ENCODE results near the gene GSTP1. TPM values are rescaled to one million over a fixed set of nuclear protein-coding genes. Genes with fewer than 3 reads are reported as not detected.

GSTP1 gene
- total RNA-seq, 2 experiments from 2014 or later: 195 to 198 TPM

DNA sequence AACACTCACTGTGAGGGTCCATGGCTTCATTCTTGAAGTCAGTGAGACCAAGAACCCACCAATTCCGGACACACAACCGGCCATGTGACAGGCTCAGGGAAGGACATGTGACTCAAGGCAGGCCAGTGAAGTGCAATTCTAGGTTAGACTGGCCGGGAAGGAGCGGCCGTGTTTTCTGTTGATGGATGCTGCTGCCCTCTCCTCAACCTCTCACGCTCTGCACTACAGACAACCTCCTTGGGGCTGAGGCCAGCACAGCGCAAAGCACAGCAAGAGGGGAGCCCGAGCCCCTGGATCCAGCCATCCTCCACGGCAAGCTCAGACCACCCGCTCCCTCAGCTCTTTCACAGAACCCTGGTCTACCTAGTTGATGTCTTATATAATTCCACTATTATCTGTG, 43.4 kb downstream of the GSTP1 start:
- POLR2A ChIA-PET: interaction anchor here (1.5 to 2.4 kb wide), 2 partner anchors 10 to 13 kb away, joined by 5 to 12 read pairs; no protein-coding TSS in a partner anchor
- no peak overlapping the region for H3K27ac Mint-ChIP-seq
- peaks cover 25% of the 10 kb centered on the region for H3K4me1 Mint-ChIP-seq
- no peak for DNase-seq
- no peaks in the 10 kb centered on the region for H3K9me3 Mint-ChIP-seq
- H3K27me3 Mint-ChIP-seq: no peaks in the 10 kb centered on the region
- CTCF ChIA-PET: interaction anchor here (1.4 to 1.6 kb wide), 3 partner anchors 9 to 21 kb away, joined by 3 to 7 read pairs (median 6); no protein-coding TSS in a partner anchor
- H3K36me3 Mint-ChIP-seq (ENCODE audit: low read depth): no peaks in the 10 kb centered on the region
- no peak overlapping the region for H3K4me3 Mint-ChIP-seq

DNA sequence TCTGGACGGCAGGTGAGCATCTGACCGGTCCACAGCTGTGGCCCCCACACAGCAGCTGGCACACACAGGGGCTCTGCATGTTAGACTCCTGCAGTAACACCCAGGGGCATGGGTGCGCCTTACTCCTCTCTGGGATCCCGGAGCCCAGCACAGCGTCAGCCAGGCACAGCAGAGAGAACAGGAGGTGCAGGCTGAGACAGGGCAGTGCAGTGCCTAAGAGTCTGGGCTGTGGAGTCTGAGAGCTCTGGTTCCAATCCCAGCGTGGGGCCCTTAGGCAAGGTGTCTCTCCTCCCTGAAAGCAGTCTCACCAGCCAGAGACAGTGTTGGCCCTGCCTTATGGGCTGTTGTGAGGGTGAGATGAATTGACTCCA, 43.8 kb downstream of the GSTP1 start:
- no peak overlapping the region for H3K27ac Mint-ChIP-seq
- no peak for DNase-seq
- CTCF ChIA-PET: interaction anchor here (1.4 to 1.6 kb wide), 2 partner anchors 9 to 13 kb away, joined by 6 to 7 read pairs; no protein-coding TSS in a partner anchor
- H3K9me3 Mint-ChIP-seq: no peaks in the 10 kb centered on the region
- no peaks in the 10 kb centered on the region for H3K27me3 Mint-ChIP-seq
- H3K4me1 Mint-ChIP-seq: peaks cover 26% of the 10 kb centered on the region
- no peak overlapping the region for H3K4me3 Mint-ChIP-seq
- POLR2A ChIA-PET: interaction anchor here (2.4 kb wide), 1 partner anchor 14 kb away, joined by 12 read pairs; no protein-coding TSS in a partner anchor
- no peaks in the 10 kb centered on the region for H3K36me3 Mint-ChIP-seq (ENCODE audit: low read depth)

DNA sequence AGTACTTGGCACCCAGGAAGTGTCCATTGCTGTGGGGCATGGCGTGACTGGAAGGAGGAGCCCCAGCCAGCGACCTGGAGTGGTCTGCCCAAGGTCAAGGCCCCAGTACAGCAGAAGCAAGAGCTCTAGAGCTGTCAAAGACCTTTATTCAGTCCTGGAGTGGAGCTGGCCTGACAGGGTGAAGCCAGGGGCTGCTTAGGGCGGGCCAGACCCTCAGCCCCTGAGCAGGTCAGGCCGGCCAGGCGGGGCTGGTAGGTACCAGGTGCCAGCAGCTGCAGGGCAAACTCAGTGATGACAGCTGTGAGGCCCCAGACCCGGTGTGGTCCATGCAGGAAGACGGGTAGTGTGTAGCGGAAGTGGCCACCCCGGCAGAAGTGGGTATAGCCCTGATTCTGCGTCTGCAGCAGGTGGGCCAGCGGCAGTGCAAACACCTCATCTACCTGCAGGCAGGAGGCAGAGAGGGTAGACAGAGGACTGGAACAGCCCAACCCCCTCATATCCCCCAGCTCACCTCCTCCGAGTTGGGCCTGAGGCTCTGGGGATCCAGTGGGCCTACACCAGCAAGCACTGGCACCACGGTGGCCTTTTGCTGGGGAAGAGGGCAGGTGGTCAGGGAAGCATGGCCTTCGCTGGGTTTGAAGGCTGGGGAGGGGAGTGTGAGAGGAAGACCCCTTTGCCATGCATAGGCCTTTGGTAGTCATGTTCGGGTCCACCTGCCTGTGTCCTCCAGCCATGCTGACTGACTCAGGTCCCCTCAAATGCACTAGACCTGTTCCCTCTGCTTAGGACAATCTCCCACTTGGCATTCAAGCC, 44.4 kb downstream of the GSTP1 start:
- H3K36me3 Mint-ChIP-seq (ENCODE audit: low read depth): no peaks in the 10 kb centered on the region
- peak overlapping the region; percentile 35 for H3K27ac Mint-ChIP-seq
- DNase-seq: no peak
- no peaks in the 10 kb centered on the region for H3K9me3 Mint-ChIP-seq
- ChIA-PET CTCF (interaction anchor here (0.8 to 4.3 kb wide), 8 partner anchors 8 to 178 kb away, joined by 3 to 57 read pairs (median 10); no protein-coding TSS in a partner anchor), POLR2A (interaction anchor here (1.1 to 5.6 kb wide), 4 partner anchors 15 to 20 kb away, joined by 3 to 38 read pairs (median 14); no protein-coding TSS in a partner anchor)
- no peak overlapping the region for H3K4me3 Mint-ChIP-seq
- H3K27me3 Mint-ChIP-seq: no peaks in the 10 kb centered on the region
- H3K4me1 Mint-ChIP-seq: peaks cover 26% of the 10 kb centered on the region

DNA sequence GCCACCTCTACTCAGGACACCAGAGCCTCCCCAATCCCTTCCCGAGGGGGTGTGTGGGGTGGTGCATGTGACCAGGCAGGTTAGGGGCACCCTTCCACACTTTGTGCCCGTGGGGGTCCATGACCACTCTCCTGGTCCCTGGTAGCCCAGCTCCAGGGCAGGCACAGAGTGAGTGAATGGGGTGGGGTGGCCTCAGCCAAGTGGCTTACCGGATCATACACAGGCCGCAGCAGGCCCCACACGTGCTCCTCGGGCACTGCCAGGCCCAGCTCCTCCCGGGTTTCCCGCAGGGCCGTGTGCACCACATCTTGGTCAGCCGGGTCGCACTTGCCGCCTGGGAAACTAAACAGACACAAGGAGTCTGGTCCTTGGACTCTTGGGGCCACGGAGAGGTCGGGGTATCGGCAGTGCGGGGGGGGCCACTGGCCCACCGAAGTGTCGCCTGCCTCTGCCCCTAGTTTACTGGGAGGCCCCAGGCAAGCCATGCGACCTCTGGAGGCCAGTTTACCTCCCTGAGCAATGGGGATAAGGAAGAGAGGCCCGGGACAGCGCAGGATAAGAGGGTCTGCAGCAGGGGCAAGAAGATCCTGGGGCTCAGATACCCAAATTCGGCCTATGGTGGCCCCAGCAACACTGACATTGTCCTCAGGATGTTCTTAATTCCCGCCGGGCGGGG, 45.2 kb downstream of the GSTP1 start:
- H3K36me3 Mint-ChIP-seq (ENCODE audit: low read depth): no peaks in the 10 kb centered on the region
- H3K27me3 Mint-ChIP-seq: no peaks in the 10 kb centered on the region
- H3K4me3 Mint-ChIP-seq: peak overlapping the region; percentile 82
- ChIA-PET POLR2A (interaction anchor here (0.7 to 5.6 kb wide), 9 partner anchors 11 to 275 kb away, joined by 3 to 38 read pairs (median 5); partner anchors contain the start of genes ACY3 and POLD4), CTCF (interaction anchor here (0.7 to 4.3 kb wide), 19 partner anchors 9 to 389 kb away, joined by 3 to 57 read pairs (median 6); partner anchors contain the start of genes ACY3 and PPP1CA)
- H3K27ac Mint-ChIP-seq: peak overlapping the region; percentile 68
- DNase-seq: no peak
- peaks cover 26% of the 10 kb centered on the region for H3K4me1 Mint-ChIP-seq
- no peaks in the 10 kb centered on the region for H3K9me3 Mint-ChIP-seq

DNA sequence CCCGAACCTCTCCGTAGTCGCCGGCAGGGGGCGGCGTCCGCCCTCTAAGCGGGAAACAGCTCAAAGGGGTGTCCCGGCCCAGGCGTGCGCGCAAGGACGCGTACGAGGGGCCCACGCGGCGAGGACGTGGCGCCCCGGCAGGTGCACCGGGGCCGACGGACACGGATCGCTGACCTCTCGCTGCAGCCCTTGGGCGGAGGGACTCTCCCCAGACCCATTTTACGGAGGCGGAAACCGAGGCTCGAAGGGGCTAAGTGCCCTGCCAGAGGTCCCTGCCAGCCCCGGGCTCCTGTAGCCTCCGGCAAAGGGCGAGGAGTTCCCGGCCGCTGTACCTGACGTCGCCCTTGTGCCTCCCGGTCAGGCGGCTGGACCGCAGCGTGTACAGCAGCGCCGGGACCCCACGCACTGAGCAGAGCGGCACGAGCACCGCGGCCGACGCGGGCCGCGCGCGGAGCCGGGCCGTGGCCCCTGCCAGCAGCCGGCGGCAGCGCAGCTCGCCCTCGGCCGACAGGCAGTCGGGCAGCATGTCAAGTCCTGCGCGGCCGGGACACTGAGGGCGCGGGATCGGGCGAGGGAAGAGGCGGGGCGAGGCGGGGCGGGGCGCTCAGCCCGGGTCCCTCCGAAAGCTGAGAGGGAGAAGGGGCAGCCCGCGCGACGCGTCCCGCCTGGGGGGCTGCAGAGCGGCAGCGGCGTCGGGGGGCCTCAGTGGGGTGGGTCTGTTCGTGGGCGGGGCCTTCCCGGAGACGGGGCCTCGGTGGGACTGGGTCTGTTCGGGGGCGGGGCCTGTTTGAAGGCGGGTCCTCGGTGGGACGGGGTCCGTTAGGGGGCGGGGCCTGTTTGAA, 46.0 kb downstream of the GSTP1 start, which contains the start of gene NUDT8:
TSS of gene NUDT8 (minus strand) at position 552 of the 842 bp plus-strand sequence. CDS start at position 526, 26 bp downstream.
- no peaks in the 10 kb centered on the region for H3K36me3 Mint-ChIP-seq (ENCODE audit: low read depth)
- ChIA-PET CTCF (interaction anchor here (0.7 to 4.3 kb wide), 22 partner anchors 9 to 390 kb away, joined by 3 to 57 read pairs (median 6); partner anchors contain the start of genes ACY3 and PPP1CA), POLR2A (interaction anchor here (0.7 to 5.6 kb wide), 14 partner anchors 9 to 390 kb away, joined by 3 to 38 read pairs (median 3); partner anchors contain the start of genes ACY3, POLD4 and PPP1CA)
- peaks cover 26% of the 10 kb centered on the region for H3K4me1 Mint-ChIP-seq
- H3K27me3 Mint-ChIP-seq: no peaks in the 10 kb centered on the region
- H3K27ac Mint-ChIP-seq: peak within 1 kb of the TSS; percentile 93
- H3K9me3 Mint-ChIP-seq: no peaks in the 10 kb centered on the region
- H3K4me3 Mint-ChIP-seq: peak within 1 kb of the TSS; percentile 82
- peak; percentile 90 for DNase-seq

DNA sequence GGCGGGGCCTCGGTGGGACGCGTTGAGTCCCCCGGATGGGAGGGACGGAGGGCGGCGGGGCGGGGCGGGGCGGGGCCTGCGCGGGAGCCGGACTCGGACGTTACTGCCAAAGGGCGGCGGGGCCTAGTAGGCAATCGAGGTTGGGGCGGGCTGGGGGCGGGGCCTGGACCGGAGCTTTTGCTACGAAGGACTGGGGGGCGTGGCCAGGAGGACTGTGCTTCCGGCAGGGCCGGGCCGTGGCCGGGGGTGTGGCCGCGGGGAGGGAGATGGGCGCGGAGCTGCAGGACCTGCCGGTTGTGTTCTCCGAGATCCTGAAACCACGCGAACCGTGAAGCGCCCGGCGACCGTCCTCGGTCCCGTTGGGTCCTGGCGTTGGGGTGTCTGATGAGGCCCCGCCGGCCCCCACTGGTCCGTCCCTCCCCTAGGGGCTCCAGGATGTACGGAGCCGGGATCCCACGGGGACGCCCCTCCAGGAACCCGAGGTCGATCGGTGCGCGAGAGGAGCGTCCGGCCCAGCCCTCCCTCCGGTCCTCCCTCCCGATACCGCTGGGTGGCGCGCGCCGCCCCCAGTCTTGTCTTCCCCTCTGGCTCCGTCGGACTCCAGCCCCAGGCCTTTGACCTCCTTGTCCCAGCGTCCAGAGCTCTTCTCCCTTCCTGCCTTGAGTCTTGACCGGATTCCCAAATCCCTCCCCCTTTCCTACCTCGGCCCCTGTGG, 46.8 kb downstream of the GSTP1 start:
- CTCF ChIA-PET: interaction anchor here (0.7 to 4.3 kb wide), 17 partner anchors 10 to 390 kb away, joined by 3 to 57 read pairs (median 6); partner anchors contain the start of genes ACY3 and PPP1CA
- H3K36me3 Mint-ChIP-seq (ENCODE audit: low read depth): no peaks in the 10 kb centered on the region
- POLR2A ChIA-PET: interaction anchor here (0.7 to 5.6 kb wide), 11 partner anchors 9 to 391 kb away, joined by 3 to 38 read pairs (median 3); partner anchors contain the start of genes ACY3 and PPP1CA

DNA sequence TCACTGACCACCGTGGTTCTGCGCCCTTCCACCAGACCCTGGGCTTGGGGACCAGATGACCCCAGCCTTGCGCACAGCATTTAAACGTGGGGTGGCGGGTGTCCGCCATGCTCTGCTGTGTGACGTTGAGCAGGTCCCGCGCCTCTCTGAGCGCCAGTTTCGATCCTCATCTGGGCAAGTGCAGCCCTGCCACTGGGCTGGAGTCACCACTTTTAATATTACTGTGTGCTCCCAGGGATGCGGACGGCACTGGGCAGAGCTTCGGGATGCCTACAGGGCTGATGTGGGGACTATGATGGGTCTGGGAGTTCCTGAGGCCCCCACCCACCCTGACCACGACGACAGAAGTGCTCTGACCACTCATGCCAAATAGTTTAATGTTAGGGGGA, 47.3 kb downstream of the GSTP1 start:
- H3K4me1 Mint-ChIP-seq: peaks cover 23% of the 10 kb centered on the region

More for the DNA sequence above, 46.8 kb downstream of the GSTP1 start:
- Mint-ChIP-seq H3K9me3 (no peaks in the 10 kb centered on the region), H3K27me3 (no peaks in the 10 kb centered on the region), H3K4me1 (peaks cover 23% of the 10 kb centered on the region), H3K27ac (peak overlapping the region; percentile 93), H3K4me3 (peak overlapping the region; percentile 82)
- peak; percentile 98 for DNase-seq

DNA sequence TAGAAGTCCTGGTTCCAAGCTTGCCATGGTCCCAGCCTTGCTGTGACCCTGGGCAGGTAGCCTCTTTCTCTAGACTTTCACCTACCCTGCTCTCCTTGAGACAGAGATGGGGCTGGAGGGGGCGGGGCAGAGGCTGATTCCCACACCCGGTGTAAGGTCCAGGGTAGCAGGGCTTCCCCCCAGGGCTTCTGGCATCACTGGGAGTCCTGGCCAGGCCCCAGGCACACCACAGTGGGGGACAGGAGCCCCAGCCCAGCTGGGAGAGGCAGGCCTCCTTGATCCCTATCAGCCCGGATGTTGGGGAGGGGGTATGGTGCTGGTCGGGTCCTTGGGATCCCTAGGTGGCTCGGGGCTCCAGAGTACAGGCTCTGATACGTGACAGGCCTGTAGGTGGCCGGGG, 47.8 kb downstream of the GSTP1 start:
- Mint-ChIP-seq H3K9me3 (no peaks in the 10 kb centered on the region), H3K4me1 (peaks cover 23% of the 10 kb centered on the region), H3K27ac (peak overlapping the region; percentile 77), H3K36me3 (ENCODE audit: low read depth) (no peaks in the 10 kb centered on the region), H3K27me3 (no peaks in the 10 kb centered on the region), H3K4me3 (peak overlapping the region; percentile 76)
- ChIA-PET CTCF (interaction anchor here (1.8 to 4.3 kb wide), 3 partner anchors 16 to 28 kb away, joined by 6 to 57 read pairs (median 25); no protein-coding TSS in a partner anchor), POLR2A (interaction anchor here (3.2 to 5.6 kb wide), 2 partner anchors 15 to 18 kb away, joined by 17 to 38 read pairs; no protein-coding TSS in a partner anchor)
- DNase-seq: no peak

More for the DNA sequence above, 47.3 kb downstream of the GSTP1 start:
- ChIA-PET POLR2A (interaction anchor here (1.0 to 5.6 kb wide), 7 partner anchors 16 to 229 kb away, joined by 3 to 38 read pairs (median 5); partner anchors contain the start of genes ACY3 and PPP1CA), CTCF (interaction anchor here (1.4 to 4.3 kb wide), 7 partner anchors 13 to 391 kb away, joined by 4 to 57 read pairs (median 11); no protein-coding TSS in a partner anchor)
- peak overlapping the region; percentile 77 for H3K27ac Mint-ChIP-seq
- peak overlapping the region; percentile 76 for H3K4me3 Mint-ChIP-seq
- no peaks in the 10 kb centered on the region for H3K9me3 Mint-ChIP-seq
- no peaks in the 10 kb centered on the region for H3K36me3 Mint-ChIP-seq (ENCODE audit: low read depth)
- no peak for DNase-seq
- no peaks in the 10 kb centered on the region for H3K27me3 Mint-ChIP-seq

DNA sequence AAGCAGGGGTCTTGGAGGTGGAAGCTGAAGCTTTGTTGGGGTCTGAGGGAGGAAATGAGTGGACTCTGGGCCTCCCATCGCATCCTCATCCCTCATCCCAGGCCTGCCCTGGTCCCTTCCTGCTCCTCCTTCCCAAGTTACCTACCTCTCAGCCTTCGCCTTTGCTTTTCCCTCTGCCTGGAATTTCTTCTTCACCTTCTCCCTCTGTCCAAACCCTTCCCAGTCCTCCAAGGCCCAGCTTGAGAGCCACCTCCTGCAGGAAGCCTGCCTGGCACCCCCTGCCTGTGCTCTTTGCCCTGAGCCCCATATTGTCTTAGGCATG, 48.2 kb downstream of the GSTP1 start:
- peaks cover 24% of the 10 kb centered on the region for H3K4me1 Mint-ChIP-seq
- no peak overlapping the region for H3K27ac Mint-ChIP-seq
- no peak for DNase-seq
- POLR2A ChIA-PET: interaction anchor here (5.6 kb wide), 1 partner anchor 18 kb away, joined by 38 read pairs; no protein-coding TSS in a partner anchor
- H3K36me3 Mint-ChIP-seq (ENCODE audit: low read depth): no peaks in the 10 kb centered on the region
- CTCF ChIA-PET: interaction anchor here (1.8 to 4.3 kb wide), 3 partner anchors 16 to 27 kb away, joined by 6 to 57 read pairs (median 25); no protein-coding TSS in a partner anchor
- H3K4me3 Mint-ChIP-seq: peak overlapping the region; percentile 39
- no peaks in the 10 kb centered on the region for H3K9me3 Mint-ChIP-seq
- no peaks in the 10 kb centered on the region for H3K27me3 Mint-ChIP-seq

DNA sequence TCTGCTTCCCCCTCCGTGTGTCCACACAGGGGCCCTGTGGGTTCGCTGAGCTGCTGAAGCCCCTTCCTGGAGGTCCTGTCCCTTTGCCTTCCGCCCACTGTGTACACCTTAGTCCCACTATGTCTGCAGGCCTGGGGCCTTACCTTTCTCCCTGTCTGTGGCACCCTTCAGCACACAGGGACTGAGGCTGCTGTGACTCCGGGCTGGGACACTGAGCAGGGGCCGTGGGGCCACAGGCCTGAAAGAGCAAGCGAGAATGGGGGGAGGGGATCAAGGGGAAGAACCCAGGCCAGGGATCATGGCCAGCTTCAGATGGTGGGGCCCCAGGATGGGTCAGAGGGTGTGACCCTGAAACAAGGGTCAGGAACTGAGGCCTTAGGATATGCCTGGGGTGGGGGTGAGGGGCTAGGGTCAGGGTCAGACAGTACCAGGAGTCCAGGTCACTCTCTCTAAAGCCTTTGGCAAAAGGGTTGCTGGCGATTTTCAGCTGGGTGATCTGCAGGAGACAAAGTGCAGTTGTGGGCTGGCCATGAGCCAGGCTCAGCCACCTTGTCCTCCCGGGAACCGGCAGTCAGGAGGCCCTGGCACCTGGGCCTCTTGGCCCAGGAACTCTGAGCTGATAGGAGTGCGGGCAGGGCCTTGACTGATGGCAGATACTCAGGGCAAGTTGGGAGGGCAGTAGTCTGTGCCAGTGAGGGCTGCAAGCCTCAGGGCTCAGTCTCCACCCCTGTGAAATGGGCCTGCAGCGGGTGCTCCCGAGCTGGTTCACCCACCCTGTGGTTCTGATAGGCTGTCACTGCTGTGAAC, 48.8 kb downstream of the GSTP1 start:
- CTCF ChIA-PET: interaction anchor here (1.8 kb wide), 1 partner anchor 27 kb away, joined by 6 read pairs; no protein-coding TSS in a partner anchor
- Mint-ChIP-seq H3K27me3 (no peaks in the 10 kb centered on the region), H3K27ac (no peak overlapping the region)

More for the DNA sequence above, 48.8 kb downstream of the GSTP1 start:
- POLR2A ChIA-PET: interaction anchor here (0.6 to 5.6 kb wide), 2 partner anchors 14 to 19 kb away, joined by 3 to 38 read pairs; no protein-coding TSS in a partner anchor
- H3K36me3 Mint-ChIP-seq (ENCODE audit: low read depth): no peaks in the 10 kb centered on the region
- peaks cover 28% of the 10 kb centered on the region for H3K4me1 Mint-ChIP-seq
- no peak for DNase-seq
- H3K9me3 Mint-ChIP-seq: no peaks in the 10 kb centered on the region
- peak overlapping the region; percentile 39 for H3K4me3 Mint-ChIP-seq
